MCF 10A (cell line): ENCODE data around the gene CDK10. TPM values are rescaled to one million over a fixed set of nuclear protein-coding genes. Genes with fewer than 3 reads are reported as not detected.

Source experiments
- BruUV-seq: library from RNA; stranded (reverse); fragments of 400-500 nt; replicated peaks from 2 replicates; lab custom pipeline; 2021; lab: Mats Ljungman, UMichigan
- CTCF ChIA-PET: fragments of 300-600 bp; sonication (Branson Sonifier 250); formaldehyde crosslinking; extraction: SDS; loops from one replicate; lab custom pipeline; 2021; ENCODE audit warnings: antibody characterized with exemption, inconsistent platforms; lab: Yijun Ruan, JAX
- POLR2A ChIA-PET: fragments of 300-600, 350-650 bp; sonication (Branson Sonifier 250); formaldehyde crosslinking; extraction: SDS; loops from one replicate; lab custom pipeline; 2020; ENCODE audit warnings: antibody characterized with exemption, inconsistent platforms; lab: Yijun Ruan, JAX
- DNase-seq: peaks from one replicate; pipeline ENCODE4 v3.0.0-alpha.2; 2018; ENCODE audit not compliant: unreplicated experiment
- H3K27ac Mint-ChIP-seq: one replicate; pipeline ENCODE4 v1.8.0; 2022; ENCODE audit warnings: mild to moderate bottlenecking, low read depth, mixed read lengths; ENCODE audit not compliant: unreplicated experiment
- H3K27me3 Mint-ChIP-seq: one replicate; pipeline ENCODE4 v1.8.0; 2022; ENCODE audit warnings: mixed read lengths; ENCODE audit not compliant: insufficient read depth, unreplicated experiment
- H3K36me3 Mint-ChIP-seq: one replicate; pipeline ENCODE4 v1.8.0; 2022; ENCODE audit warnings: mild to moderate bottlenecking, moderate library complexity, mixed read lengths; ENCODE audit not compliant: insufficient read depth, unreplicated experiment
- H3K4me1 Mint-ChIP-seq: one replicate; pipeline ENCODE4 v1.8.0; 2022; ENCODE audit warnings: mixed read lengths; ENCODE audit not compliant: insufficient read depth, unreplicated experiment
- H3K4me3 Mint-ChIP-seq: one replicate; pipeline ENCODE4 v1.8.0; 2022; ENCODE audit warnings: mild to moderate bottlenecking, moderate library complexity, mixed read lengths; ENCODE audit not compliant: unreplicated experiment
- H3K9me3 Mint-ChIP-seq: one replicate; pipeline ENCODE4 v1.8.0; 2022; ENCODE audit warnings: mixed read lengths; ENCODE audit not compliant: unreplicated experiment
- CTCF ChIP-seq: fragments of 200-600 bp; IDR thresholded peaks from one replicate; pipeline ENCODE4 v1.8.0; 2022; ENCODE audit warnings: antibody characterized with exemption, mild to moderate bottlenecking; ENCODE audit not compliant: unreplicated experiment
- intact Hi-C: fragments of 100-400 bp; cut with micrococcal nuclease; formaldehyde crosslinking; loops from 2 replicates; pipeline ENCODE4 v1.14.1; 2022
- total RNA-seq: library from RNA; stranded (reverse); gene quantifications from 2 replicates; pipeline ENCODE4 v1.2.3, GENCODE V29; 2022

CDK10 gene
- total RNA-seq, 1 experiment from 2014 or later = 83.4 TPM

- TSS peak; percentile 9 for BruUV-seq
- Mint-ChIP-seq H3K4me1 (no peaks in the 10 kb centered on the region), H3K36me3 (peaks cover 11% of the 10 kb centered on the region), H3K27ac (no peak overlapping the region), H3K9me3 (no peaks in the 10 kb centered on the region), H3K4me3 (peak overlapping the region; percentile 71), H3K27me3 (no peaks in the 10 kb centered on the region)
- POLR2A ChIA-PET = interaction anchor here (0.6 to 4.3 kb wide), 18 partner anchors 10 to 338 kb away, joined by 3 to 46 read pairs (median 5); partner anchors contain the start of genes CDK10, CHMP1A, SPATA33 and TCF25
- intact Hi-C loops = loop anchor here (1.0 to 5.0 kb wide), 4 partner anchors 21 to 222 kb away; partner anchors contain the start of genes TUBB3 and ZNF276
- peak; percentile 82 for TF ChIP-seq CTCF
- CTCF ChIA-PET = interaction anchor here (0.6 to 4.4 kb wide), 24 partner anchors 9 to 318 kb away, joined by 3 to 56 read pairs (median 4); partner anchors contain the start of gene VPS9D1
- peak; percentile 99 for DNase-seq
Measured at GRCh38 chr16:89700100-89700648, 13.7 kb downstream of the CDK10 start.

- Mint-ChIP-seq H3K27me3 (no peaks in the 10 kb centered on the region), H3K9me3 (no peaks in the 10 kb centered on the region), H3K36me3 (peaks cover 6% of the 10 kb centered on the region), H3K4me1 (no peaks in the 10 kb centered on the region), H3K4me3 (peak overlapping the region; percentile 71), H3K27ac (no peak overlapping the region)
- intact Hi-C loops = loop anchor here (1.0 to 5.0 kb wide), 4 partner anchors 20 to 221 kb away; partner anchors contain the start of genes TUBB3 and ZNF276
- TF ChIP-seq CTCF = peak; percentile 14
- POLR2A ChIA-PET = interaction anchor here (0.6 to 4.3 kb wide), 22 partner anchors 9 to 339 kb away, joined by 3 to 46 read pairs (median 4); partner anchors contain the start of genes CDK10, CHMP1A, SPATA33 and TCF25
- BruUV-seq = no TSS peak
- CTCF ChIA-PET = interaction anchor here (0.6 to 4.4 kb wide), 20 partner anchors 8 to 318 kb away, joined by 3 to 56 read pairs (median 4); partner anchors contain the start of gene VPS9D1
- peak; percentile 66 for DNase-seq
Measured at GRCh38 chr16:89700649-89701424, 14.3 kb downstream of the CDK10 start.

- POLR2A ChIA-PET = interaction anchor here (0.6 to 6.1 kb wide), 19 partner anchors 8 to 340 kb away, joined by 3 to 46 read pairs (median 4); partner anchors contain the start of genes CDK10, CHMP1A, SPATA33 and TCF25
- no peak for TF ChIP-seq CTCF
- CTCF ChIA-PET = interaction anchor here (0.6 to 4.4 kb wide), 4 partner anchors 14 to 303 kb away, joined by 3 to 56 read pairs (median 4); no protein-coding TSS in a partner anchor
- no TSS peak for BruUV-seq
- no peaks in the 10 kb centered on the region for H3K4me1 Mint-ChIP-seq
- intact Hi-C loops = loop anchor here (2.0 to 5.0 kb wide), 2 partner anchors 91 to 221 kb away; partner anchors contain the start of gene TUBB3
- H3K27ac Mint-ChIP-seq = no peak within 1 kb of the TSS
- DNase-seq = peak; percentile 97
- no peaks in the 10 kb centered on the region for H3K27me3 Mint-ChIP-seq
- no peaks in the 10 kb centered on the region for H3K9me3 Mint-ChIP-seq
- H3K4me3 Mint-ChIP-seq = peak within 1 kb of the TSS; percentile 71
- peaks cover 6% of the 10 kb centered on the region for H3K36me3 Mint-ChIP-seq
Measured at GRCh38 chr16:89701425-89702406, 15.2 kb downstream of the CDK10 start, which contains the start of gene SPATA2L. SPATA2L (minus strand) TSS chr16:89701705; CDS start chr16:89701232, 473 bp downstream.
